ENCODE measurements around the gene CDK14.
A peak's percentile ranks its signal among the peaks of the same experiment; 100 is the strongest.
"Not testable (repeated sequence)": the region's sequence is repeated elsewhere in the genome, so short reads cannot be mapped to it uniquely, and the experiment has no call there.

Gene CDK14

GRCh38 chr7:91135300-91135699, 539.2 kb downstream of the CDK14 start:
- no peak for DNase-seq

GRCh38 chr7:91135703-91136430, 539.7 kb downstream of the CDK14 start:
- DNase-seq = no peak

GRCh38 chr7:91137153-91137787, 541.1 kb downstream of the CDK14 start:
- no peak for DNase-seq

GRCh38 chr7:91137788-91138368, 541.8 kb downstream of the CDK14 start:
- no peak for DNase-seq

- DNase-seq = no peak
These were observed 544.2 kb downstream of the CDK14 start for GRCh38 chr7:91140286-91140685.

- DNase-seq = peak; percentile 67
These were observed 544.9 kb downstream of the CDK14 start for GRCh38 chr7:91140982-91141381.

GRCh38 chr7:91142743-91143142, 546.6 kb downstream of the CDK14 start:
- DNase-seq = no peak

GRCh38 chr7:91149341-91150246, 553.5 kb downstream of the CDK14 start:
- no peak for DNase-seq

GRCh38 chr7:91151916-91152315, 555.8 kb downstream of the CDK14 start:
- DNase-seq = no peak

GRCh38 chr7:91156316-91157185, 560.4 kb downstream of the CDK14 start:
- no peak for DNase-seq

- no peak for DNase-seq
These were observed 561.6 kb downstream of the CDK14 start for GRCh38 chr7:91157579-91158320.

GRCh38 chr7:91162436-91162835, 566.3 kb downstream of the CDK14 start:
- peak; percentile 46 for DNase-seq

- DNase-seq = no peak
These were observed 568.4 kb downstream of the CDK14 start for GRCh38 chr7:91164506-91164905.

GRCh38 chr7:91165006-91165845, 569.1 kb downstream of the CDK14 start:
- peak; percentile 93 for DNase-seq

GRCh38 chr7:91165846-91166230, 569.7 kb downstream of the CDK14 start:
- peak; percentile 14 for DNase-seq

- DNase-seq = no peak
These were observed 573.0 kb downstream of the CDK14 start for GRCh38 chr7:91168871-91169829.

GRCh38 chr7:91169830-91170191, 573.7 kb downstream of the CDK14 start:
- DNase-seq = no peak

GRCh38 chr7:91173265-91173664, 577.1 kb downstream of the CDK14 start:
- not testable (repeated sequence) for DNase-seq

GRCh38 chr7:91180746-91181145, 584.6 kb downstream of the CDK14 start:
- peak; percentile 49 for DNase-seq

Measured in suppressor macrophage treated with lipopolysaccharide for 4 hours (primary cell).